ENCODE measurements around the gene TNXB.
"Not testable (repeated sequence)": the region's sequence is repeated elsewhere in the genome, so short reads cannot be mapped to it uniquely, and the experiment has no call there.

DNA sequence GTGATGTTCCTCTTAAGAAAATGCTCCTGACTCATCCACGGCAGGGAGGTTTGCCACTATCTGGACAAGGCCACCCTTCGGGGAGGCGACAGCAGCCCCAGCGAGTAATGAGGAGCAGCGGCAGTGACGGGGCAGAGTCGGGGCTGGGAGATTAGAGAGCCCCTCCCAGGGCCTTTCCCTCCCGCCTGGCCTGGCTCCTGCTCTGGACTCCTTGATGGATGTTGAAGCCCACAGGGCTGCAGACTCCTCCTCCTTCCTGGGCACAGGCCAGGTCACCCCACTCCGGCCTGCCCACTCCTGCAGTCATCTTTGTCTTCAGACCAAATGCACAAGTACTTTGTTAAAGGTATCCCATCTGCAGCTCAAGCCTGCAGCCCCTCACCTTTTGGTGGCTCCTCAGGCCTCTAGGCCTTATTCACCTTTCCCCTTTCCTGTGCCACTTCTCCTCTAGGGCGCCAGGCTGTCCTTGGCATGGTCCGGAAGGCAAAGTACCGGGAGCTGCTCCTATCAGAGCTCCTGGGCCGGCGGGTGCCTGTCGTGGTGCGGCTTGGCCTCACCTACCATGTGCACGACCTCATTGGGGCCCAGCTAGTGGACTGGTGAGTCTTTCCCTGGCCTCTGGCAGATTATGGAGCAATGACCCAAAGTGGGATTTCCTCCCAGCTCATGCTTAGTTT lies 96.1 kb downstream of the TNXB start:
- TF ChIP-seq, protein P1, sequence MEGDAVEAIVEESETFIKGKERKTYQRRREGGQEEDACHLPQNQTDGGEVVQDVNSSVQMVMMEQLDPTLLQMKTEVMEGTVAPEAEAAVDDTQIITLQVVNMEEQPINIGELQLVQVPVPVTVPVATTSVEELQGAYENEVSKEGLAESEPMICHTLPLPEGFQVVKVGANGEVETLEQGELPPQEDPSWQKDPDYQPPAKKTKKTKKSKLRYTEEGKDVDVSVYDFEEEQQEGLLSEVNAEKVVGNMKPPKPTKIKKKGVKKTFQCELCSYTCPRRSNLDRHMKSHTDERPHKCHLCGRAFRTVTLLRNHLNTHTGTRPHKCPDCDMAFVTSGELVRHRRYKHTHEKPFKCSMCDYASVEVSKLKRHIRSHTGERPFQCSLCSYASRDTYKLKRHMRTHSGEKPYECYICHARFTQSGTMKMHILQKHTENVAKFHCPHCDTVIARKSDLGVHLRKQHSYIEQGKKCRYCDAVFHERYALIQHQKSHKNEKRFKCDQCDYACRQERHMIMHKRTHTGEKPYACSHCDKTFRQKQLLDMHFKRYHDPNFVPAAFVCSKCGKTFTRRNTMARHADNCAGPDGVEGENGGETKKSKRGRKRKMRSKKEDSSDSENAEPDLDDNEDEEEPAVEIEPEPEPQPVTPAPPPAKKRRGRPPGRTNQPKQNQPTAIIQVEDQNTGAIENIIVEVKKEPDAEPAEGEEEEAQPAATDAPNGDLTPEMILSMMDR (IDR thresholded peaks at IDR 0.05; ENCODE audit: low read depth, low read length) = not testable (repeated sequence)
- TF ChIP-seq EZH2phosphoT487 (IDR thresholded peaks at IDR 0.05; ENCODE audit: low read depth) = not testable (repeated sequence)

Data from OCI-LY3 (cell line).